Cardiac muscle cell (in vitro differentiated cells and primary cell): ENCODE measurements around the gene AAK1. TPM values are rescaled to one million over a fixed set of nuclear protein-coding genes. Genes with fewer than 3 reads are reported as not detected.

Experiments used
- DNase-seq, 2 donors: peaks; one replicate each; pipeline versions ENCODE4 v3.0.0 to v3.0.0-alpha.2; 2010 to 2017; ENCODE audit warnings: low read depth in 1 of 2, low spot score in 1 of 2
- H3K27ac ChIP-seq: fragments of 200-600 bp; sonication (generic); 2 replicates; pipeline ENCODE4 v1.5.1; 2016
- H3K27me3 ChIP-seq: fragments of 200-600 bp; sonication (generic); 2 replicates; pipeline ENCODE4 v1.6.0; 2016; ENCODE audit warnings: control low read depth
- H3K36me3 ChIP-seq: fragments of 200-600 bp; sonication (generic); 2 replicates; pipeline ENCODE4 v1.5.1; 2016; ENCODE audit warnings: control low read depth
- H3K4me1 ChIP-seq: fragments of 200-600 bp; sonication (generic); 2 replicates; pipeline ENCODE4 v1.8.1; 2017; ENCODE audit warnings: low read depth, mild to moderate bottlenecking, mixed run types
- H3K4me3 ChIP-seq: fragments of 200-600 bp; sonication (generic); 2 replicates; pipeline ENCODE4 v1.5.1; 2016; ENCODE audit warnings: mild to moderate bottlenecking
- H3K9me3 ChIP-seq: fragments of 200-600 bp; sonication (generic); 2 replicates; pipeline ENCODE4 v1.5.1; 2017; ENCODE audit warnings: low read depth, mild to moderate bottlenecking, control low read depth
- polyA plus RNA-seq: library from polyadenylated mRNA; unstranded; fragments of >200 nt; fragmentation: Nextera tagmentation; extraction: Ambion mirVana; gene quantifications from 2 replicates; pipeline ENCODE4 v1.2.1, GENCODE V29; 2016
- total RNA-seq: library from RNA; depleted of rRNA; stranded (reverse); fragments of >200 nt; gene quantifications from 2 replicates; pipeline ENCODE4 v1.2.3, GENCODE V29; 2016
- TF ChIP-seq, protein P1 (sequence below): IDR thresholded peaks from 2 replicates; pipeline ENCODE4 v1.5.1; 2012; ENCODE audit warnings: low read depth, mild to moderate bottlenecking, low read length

AAK1 gene
- total and polyA plus RNA-seq, 2 experiments from 2014 or later, result 50.0 to 50.3 TPM

DNA sequence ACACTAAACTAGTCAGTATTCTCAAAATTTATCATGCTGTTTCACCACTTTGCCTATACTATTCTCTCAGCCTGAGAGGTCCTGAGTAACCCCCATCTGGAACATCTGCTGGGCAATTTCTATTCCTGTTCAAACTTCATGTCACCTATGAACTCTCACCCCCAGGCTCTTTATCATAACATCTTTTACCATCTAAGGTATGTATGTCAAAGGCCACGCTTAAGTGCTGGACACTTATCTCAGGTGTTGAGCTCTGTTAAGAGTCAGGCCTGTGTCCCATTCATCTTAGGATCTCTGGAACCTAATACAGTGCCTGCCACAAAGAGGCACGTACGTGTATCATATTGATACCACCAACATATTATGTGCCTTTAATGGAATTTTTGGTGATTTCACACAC lies 4.9 kb downstream of the AAK1 start:
- no peak for DNase-seq
- no peaks in the 10 kb centered on the region for H3K9me3 ChIP-seq
- no peak overlapping the region for H3K4me3 ChIP-seq
- TF ChIP-seq, protein P1, sequence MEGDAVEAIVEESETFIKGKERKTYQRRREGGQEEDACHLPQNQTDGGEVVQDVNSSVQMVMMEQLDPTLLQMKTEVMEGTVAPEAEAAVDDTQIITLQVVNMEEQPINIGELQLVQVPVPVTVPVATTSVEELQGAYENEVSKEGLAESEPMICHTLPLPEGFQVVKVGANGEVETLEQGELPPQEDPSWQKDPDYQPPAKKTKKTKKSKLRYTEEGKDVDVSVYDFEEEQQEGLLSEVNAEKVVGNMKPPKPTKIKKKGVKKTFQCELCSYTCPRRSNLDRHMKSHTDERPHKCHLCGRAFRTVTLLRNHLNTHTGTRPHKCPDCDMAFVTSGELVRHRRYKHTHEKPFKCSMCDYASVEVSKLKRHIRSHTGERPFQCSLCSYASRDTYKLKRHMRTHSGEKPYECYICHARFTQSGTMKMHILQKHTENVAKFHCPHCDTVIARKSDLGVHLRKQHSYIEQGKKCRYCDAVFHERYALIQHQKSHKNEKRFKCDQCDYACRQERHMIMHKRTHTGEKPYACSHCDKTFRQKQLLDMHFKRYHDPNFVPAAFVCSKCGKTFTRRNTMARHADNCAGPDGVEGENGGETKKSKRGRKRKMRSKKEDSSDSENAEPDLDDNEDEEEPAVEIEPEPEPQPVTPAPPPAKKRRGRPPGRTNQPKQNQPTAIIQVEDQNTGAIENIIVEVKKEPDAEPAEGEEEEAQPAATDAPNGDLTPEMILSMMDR, result no peak
- H3K27me3 ChIP-seq, result no peaks in the 10 kb centered on the region
- H3K36me3 ChIP-seq, result no peaks in the 10 kb centered on the region
- peak overlapping the region; percentile 46 for H3K27ac ChIP-seq
- peaks cover 34% of the 10 kb centered on the region for H3K4me1 ChIP-seq

DNA sequence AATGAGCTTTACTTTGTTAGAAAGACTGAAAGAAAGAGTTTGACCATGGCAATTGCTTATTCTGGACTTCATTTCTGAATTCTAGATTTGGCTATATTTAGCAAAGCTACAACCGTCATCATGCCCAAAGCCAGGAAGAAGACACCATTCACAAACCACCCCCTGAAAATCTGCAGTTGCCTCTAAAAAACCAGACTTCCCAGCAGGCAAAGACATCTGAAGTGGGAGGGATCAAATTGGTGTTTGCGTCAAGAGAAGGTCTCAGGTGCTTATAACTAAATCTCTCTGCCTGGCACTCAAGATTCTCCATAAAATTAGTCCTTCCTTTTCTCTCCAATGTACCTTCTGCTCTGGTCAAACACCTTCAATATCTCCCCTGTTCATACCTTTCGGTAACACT lies 5.6 kb downstream of the AAK1 start:
- Histone ChIP-seq H3K27me3 (no peaks in the 10 kb centered on the region), H3K4me1 (peaks cover 34% of the 10 kb centered on the region), H3K27ac (peak overlapping the region; percentile 46), H3K4me3 (no peak overlapping the region), H3K9me3 (no peaks in the 10 kb centered on the region), H3K36me3 (no peaks in the 10 kb centered on the region)
- no peak for DNase-seq
- TF ChIP-seq, protein P1, result no peak

GRCh38 chr2:69636395-69636794 lies 7.1 kb downstream of the AAK1 start:
- no peak overlapping the region for H3K27ac ChIP-seq
- no peaks in the 10 kb centered on the region for H3K9me3 ChIP-seq
- no peak overlapping the region for H3K4me3 ChIP-seq
- peaks cover 33% of the 10 kb centered on the region for H3K4me1 ChIP-seq
- TF ChIP-seq, protein P1, result no peak
- H3K36me3 ChIP-seq, result no peaks in the 10 kb centered on the region
- no peaks in the 10 kb centered on the region for H3K27me3 ChIP-seq
- DNase-seq, result no peak

- Histone ChIP-seq H3K4me3 (no peak overlapping the region), H3K27me3 (no peaks in the 10 kb centered on the region), H3K27ac (no peak overlapping the region), H3K4me1 (peaks cover 30% of the 10 kb centered on the region), H3K36me3 (no peaks in the 10 kb centered on the region), H3K9me3 (no peaks in the 10 kb centered on the region)
- DNase-seq, result no peak
- TF ChIP-seq, protein P1, result no peak
These were observed 8.1 kb downstream of the AAK1 start for GRCh38 chr2:69635432-69635831.

DNA sequence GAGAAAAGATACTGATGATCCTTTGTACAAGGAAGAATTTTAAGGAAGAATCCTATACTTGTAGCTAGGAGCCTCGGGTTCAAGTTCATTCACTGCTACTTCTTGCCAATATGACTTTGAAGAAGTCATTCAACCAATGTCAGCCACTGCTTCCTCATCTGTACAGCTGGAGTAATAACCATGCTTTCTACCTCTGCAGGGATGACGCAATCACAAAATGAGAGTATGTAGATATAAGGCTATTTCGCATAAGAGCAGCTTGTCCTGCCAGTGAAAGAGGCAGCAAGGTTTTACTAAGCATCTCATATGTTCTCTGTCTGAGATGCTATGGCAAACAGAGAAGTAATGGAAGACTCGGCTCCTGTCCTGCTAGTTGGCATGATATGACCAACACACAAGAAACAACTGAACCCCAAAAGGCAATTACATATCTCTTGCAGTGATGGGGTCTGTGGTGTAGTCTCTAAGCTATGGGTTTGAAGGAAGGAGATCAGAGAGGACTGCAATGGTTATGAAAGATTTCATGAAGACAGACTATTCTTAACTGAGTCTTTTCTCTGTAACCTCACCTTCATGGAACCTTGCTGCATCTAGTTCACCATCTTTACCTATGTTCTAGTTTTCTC lies 9.2 kb downstream of the AAK1 start:
- TF ChIP-seq, protein P1, result no peak
- Histone ChIP-seq H3K36me3 (no peaks in the 10 kb centered on the region), H3K27me3 (no peaks in the 10 kb centered on the region), H3K4me3 (no peak overlapping the region), H3K27ac (no peak overlapping the region), H3K4me1 (peaks cover 22% of the 10 kb centered on the region), H3K9me3 (no peaks in the 10 kb centered on the region)
- peak in 1 of 2 donors; percentile 61 for DNase-seq
